GM23248 (cell line): ENCODE measurements around the gene RUNX3. TPM values are rescaled to one million over a fixed set of nuclear protein-coding genes. Genes with fewer than 3 reads are reported as not detected.

Source experiments
- DNase-seq: peaks from one replicate; pipeline ENCODE4 v3.0.0-alpha.2; 2015
- H2AFZ ChIP-seq: fragments of 200-600 bp; sonication (generic); 2 replicates; pipeline ENCODE4 v1.6.1; 2016; ENCODE audit warnings: antibody characterized with exemption
- H3F3A ChIP-seq: fragments of 200-600 bp; sonication (generic); 2 replicates; pipeline ENCODE4 v1.6.1; 2016; ENCODE audit warnings: mild to moderate bottlenecking, antibody characterized with exemption, mixed run types; ENCODE audit not compliant: insufficient read depth
- H3K27ac ChIP-seq: fragments of 200-600 bp; sonication (generic); 2 replicates; pipeline ENCODE4 v1.5.1; 2016; ENCODE audit warnings: mild to moderate bottlenecking
- H3K27me3 ChIP-seq: fragments of 200-600 bp; sonication (generic); replicated peaks from 2 replicates; pipeline ENCODE4 v1.6.1; 2016; ENCODE audit warnings: mild to moderate bottlenecking; ENCODE audit not compliant: insufficient read depth
- H3K36me3 ChIP-seq: fragments of 200-600 bp; sonication (generic); 2 replicates; pipeline ENCODE4 v1.6.1; 2016; ENCODE audit warnings: low read depth, mild to moderate bottlenecking
- H3K4me1 ChIP-seq: fragments of 200-600 bp; sonication (generic); 2 replicates; pipeline ENCODE4 v1.6.1; 2016; ENCODE audit warnings: mild to moderate bottlenecking; ENCODE audit not compliant: insufficient read depth
- H3K4me2 ChIP-seq: fragments of 200-600 bp; sonication (generic); one replicate; pipeline ENCODE4 v1.6.1; 2016; ENCODE audit warnings: mild to moderate bottlenecking; ENCODE audit not compliant: unreplicated experiment
- H3K4me3 ChIP-seq: fragments of 200-600 bp; sonication (generic); 2 replicates; pipeline ENCODE4 v1.5.1; 2016; ENCODE audit warnings: mild to moderate bottlenecking
- H3K79me2 ChIP-seq: fragments of 200-600 bp; sonication (generic); 2 replicates; pipeline ENCODE4 v1.6.1; 2016; ENCODE audit warnings: mild to moderate bottlenecking; ENCODE audit not compliant: insufficient read depth
- H3K9ac ChIP-seq: fragments of 200-600 bp; sonication (generic); 2 replicates; pipeline ENCODE4 v1.6.1; 2016; ENCODE audit warnings: mild to moderate bottlenecking
- H3K9me2 ChIP-seq: fragments of 200-600 bp; sonication (generic); 2 replicates; pipeline ENCODE4 v1.6.1; 2016; ENCODE audit warnings: mixed run types, mild to moderate bottlenecking, moderate library complexity; ENCODE audit not compliant: insufficient read depth
- H3K9me3 ChIP-seq: fragments of 200-600 bp; sonication (generic); one replicate; pipeline ENCODE4 v1.6.1; 2017; ENCODE audit warnings: low read depth
- H4K20me1 ChIP-seq: fragments of 200-600 bp; sonication (generic); 2 replicates; pipeline ENCODE4 v1.6.0; 2016; ENCODE audit not compliant: insufficient read depth
- EZH2 ChIP-seq: fragments of 200-600 bp; sonication (generic); IDR thresholded peaks from 2 replicates; pipeline ENCODE4 v1.6.1; 2018; ENCODE audit warnings: antibody characterized with exemption, mild to moderate bottlenecking; ENCODE audit not compliant: insufficient read depth, poor library complexity, severe bottlenecking
- EZH2phosphoT487 ChIP-seq: fragments of 200-600 bp; sonication (generic); IDR thresholded peaks from 2 replicates; pipeline ENCODE4 v1.6.1; 2018; ENCODE audit warnings: antibody characterized with exemption, moderate library complexity, mild to moderate bottlenecking, low read depth; ENCODE audit not compliant: insufficient read depth
- WGBS, 2 experiments: methylation state at CpG; one replicate each; pipeline ENCODE4 v1.1.6; 2015 to 2017; ENCODE audit warnings: low lambda C conversion rate in 2 of 2, low coverage in 1 of 2; ENCODE audit errors: missing lambda C conversion rate in 2 of 2; 5-methylcytosine and 5-hydroxymethylcytosine counted together
- in situ Hi-C: fragments of 300-500 bp; cut with MboI; formaldehyde crosslinking; loops from 2 replicates; pipeline ENCODE4 v1.15.0; 2020
- polyA plus RNA-seq: library from polyadenylated mRNA; unstranded; fragments of >200 nt; fragmentation: Nextera tagmentation; extraction: Ambion mirVana; gene quantifications from 2 replicates; pipeline ENCODE4 v1.2.1, GENCODE V29; 2016
- total RNA-seq: library from RNA; depleted of rRNA; stranded (reverse); fragments of >200 nt; shearing (Covaris generic); gene quantifications from 2 replicates; pipeline ENCODE4 v1.2.3, GENCODE V29; 2014

RUNX3 gene
- total and polyA plus RNA-seq, 2 experiments from 2014 or later, result 0.43 to 1.4 TPM

DNA sequence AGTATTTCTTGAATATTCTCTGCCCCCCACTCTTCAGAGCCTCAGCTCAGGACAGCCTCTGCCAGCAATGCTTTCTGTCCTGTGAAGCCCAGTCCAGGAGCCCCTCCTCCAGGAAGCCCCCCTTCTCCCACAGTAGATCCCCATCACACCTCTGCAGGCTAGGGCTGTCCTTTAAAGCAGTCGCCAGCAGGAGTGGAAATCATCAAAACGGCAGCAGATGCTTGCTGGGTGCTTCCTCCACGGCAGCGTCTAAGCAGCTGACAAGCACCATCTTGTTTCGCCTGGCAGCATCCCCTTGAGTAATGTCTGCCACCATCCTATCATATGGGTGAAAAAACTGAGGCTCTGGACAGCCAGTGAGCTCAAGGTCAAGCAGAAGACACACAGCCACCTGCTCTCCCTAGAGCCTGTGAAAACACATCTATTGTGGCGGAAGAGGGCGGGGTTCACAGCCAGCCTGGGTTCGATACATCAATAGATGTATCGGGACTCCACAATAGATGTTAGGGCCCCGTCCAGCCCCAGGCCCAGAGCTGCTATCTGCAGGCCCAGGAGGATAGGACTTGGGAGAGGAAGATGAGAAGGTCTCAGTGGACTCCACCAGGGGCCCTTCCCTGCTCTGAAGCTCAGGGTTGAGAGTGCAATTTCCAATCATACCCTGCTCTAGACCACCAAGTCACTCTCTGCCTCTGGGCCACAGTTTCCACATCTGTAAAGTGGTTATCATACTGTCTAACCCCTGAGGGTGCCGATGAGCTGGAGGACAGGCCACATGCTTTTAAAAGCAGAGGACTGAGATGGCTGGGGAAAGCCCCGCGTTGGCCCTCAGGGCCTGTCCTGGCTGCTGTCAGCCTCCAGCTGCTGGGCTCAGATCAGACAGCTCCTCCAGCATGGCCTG is 17.5 kb downstream of the RUNX3 start:
- Histone ChIP-seq H3K79me2 (no peaks in the 10 kb centered on the region), H3K4me2 (no peak overlapping the region), H3F3A (0 out of 2 replicates have a peak, but pooled peaks cover 4% of the 10 kb centered on the region), H3K9me2 (no peaks in the 10 kb centered on the region), H3K27me3 (no peaks in the 10 kb centered on the region), H2AFZ (no peak overlapping the region), H3K36me3 (no peaks in the 10 kb centered on the region), H3K9me3 (no peaks in the 10 kb centered on the region), H3K4me1 (0 out of 2 replicates have a peak, but pooled peaks cover 6% of the 10 kb centered on the region), H3K4me3 (no peak overlapping the region), H4K20me1 (no peaks in the 10 kb centered on the region), H3K27ac (no peak overlapping the region), H3K9ac (no peak overlapping the region)
- WGBS, 2 experiments, result 92 to 93% methylated on average over 13 of the region's 13 CpGs
- in situ Hi-C loops, result no loop called here
- no peak for DNase-seq
- no peak for TF ChIP-seq EZH2phosphoT487
- TF ChIP-seq EZH2, result no peak

DNA sequence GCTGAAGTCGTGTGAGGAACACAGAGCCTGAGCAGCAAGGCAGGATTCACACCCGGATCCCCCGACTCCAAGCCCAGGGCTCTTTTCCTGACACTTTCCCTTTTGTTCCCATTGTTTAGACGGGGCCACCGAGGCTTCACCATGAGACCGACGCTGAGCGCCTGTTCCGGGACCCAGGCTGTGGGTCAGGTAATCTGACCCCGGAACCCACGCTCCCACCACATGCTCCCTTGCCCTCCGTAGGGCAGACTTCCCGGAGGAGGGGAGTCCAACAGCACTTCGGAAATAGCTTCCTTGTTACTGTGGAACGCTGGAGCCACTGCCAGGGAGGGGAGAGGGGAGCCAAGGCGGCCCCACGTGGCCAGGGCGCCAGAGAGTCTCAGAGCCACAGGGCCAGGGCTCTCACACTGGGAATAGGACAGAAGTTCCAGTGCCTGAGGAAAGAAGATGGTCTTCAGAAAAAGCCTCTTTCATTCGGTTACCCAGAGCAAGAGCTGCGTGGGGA is 18.4 kb downstream of the RUNX3 start:
- Histone ChIP-seq H3K9me3 (no peaks in the 10 kb centered on the region), H3K9me2 (no peaks in the 10 kb centered on the region), H3K4me1 (0 out of 2 replicates have a peak, but pooled peaks cover 6% of the 10 kb centered on the region), H3F3A (0 out of 2 replicates have a peak, but pooled peaks cover 4% of the 10 kb centered on the region), H4K20me1 (no peaks in the 10 kb centered on the region), H3K4me3 (no peak overlapping the region), H3K79me2 (no peaks in the 10 kb centered on the region), H3K27me3 (no peaks in the 10 kb centered on the region), H2AFZ (no peak overlapping the region), H3K9ac (no peak overlapping the region), H3K36me3 (no peaks in the 10 kb centered on the region), H3K27ac (no peak overlapping the region), H3K4me2 (no peak overlapping the region)
- DNase-seq, result no peak
- WGBS, 2 experiments, result 94 to 97% methylated on average over 20 of the region's 20 CpGs
- in situ Hi-C loops, result no loop called here
- TF ChIP-seq EZH2 (no peak), EZH2phosphoT487 (no peak)

DNA sequence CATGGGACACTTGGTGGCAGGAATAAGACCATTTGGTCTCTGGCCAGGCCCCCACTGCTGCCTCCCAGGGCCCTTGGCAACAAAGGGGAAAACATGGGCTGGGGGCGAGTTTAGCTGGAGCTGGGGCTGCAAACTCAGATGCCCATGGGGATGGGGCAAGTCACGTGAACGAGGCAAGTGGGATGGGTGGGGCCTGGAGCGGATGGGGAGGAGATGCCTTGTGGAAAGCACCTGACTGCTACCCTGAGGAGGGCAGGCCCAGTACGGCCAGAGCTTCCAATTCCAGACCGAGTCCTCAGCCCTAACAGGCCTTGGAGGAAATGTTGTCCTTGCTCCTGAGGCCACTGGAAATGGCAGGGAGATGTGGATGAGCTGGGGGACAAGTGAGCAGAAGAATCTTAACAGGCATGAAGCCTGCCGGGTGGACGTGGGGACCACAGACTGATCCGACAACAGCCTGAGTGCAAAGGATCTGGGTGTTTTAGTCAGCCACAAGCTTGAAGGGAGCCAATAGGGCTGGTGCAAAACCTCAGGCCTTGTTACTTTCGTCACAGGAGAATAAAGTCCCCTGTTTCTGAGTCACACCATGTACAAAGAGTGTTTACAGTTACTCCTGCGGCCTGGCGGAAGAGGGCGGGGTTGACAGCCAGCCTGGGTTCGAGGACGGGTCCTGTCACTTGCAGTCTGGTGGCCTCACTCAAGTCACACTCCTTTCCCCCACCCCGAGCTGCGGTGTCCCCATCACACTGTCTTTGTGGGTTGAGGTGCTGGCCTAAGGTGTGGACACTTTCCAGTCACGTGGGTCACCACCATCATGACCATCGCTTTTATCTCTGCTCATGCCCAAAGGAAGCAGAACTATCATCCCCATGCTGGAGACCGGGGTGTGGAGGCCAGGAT is 19.1 kb downstream of the RUNX3 start:
- Histone ChIP-seq H3K79me2 (no peaks in the 10 kb centered on the region), H2AFZ (no peak overlapping the region), H3K4me3 (no peak overlapping the region), H3K27ac (no peak overlapping the region), H3K4me1 (0 out of 2 replicates have a peak, but pooled peaks cover 6% of the 10 kb centered on the region), H3K36me3 (no peaks in the 10 kb centered on the region), H3K9me2 (no peaks in the 10 kb centered on the region), H3K9me3 (no peaks in the 10 kb centered on the region), H3K4me2 (no peak overlapping the region), H3K9ac (no peak overlapping the region), H4K20me1 (no peaks in the 10 kb centered on the region), H3F3A (0 out of 2 replicates have a peak, but pooled peaks cover 4% of the 10 kb centered on the region), H3K27me3 (no peaks in the 10 kb centered on the region)
- in situ Hi-C loops, result no loop called here
- TF ChIP-seq EZH2phosphoT487, result no peak
- WGBS, 2 experiments, result 91 to 94% methylated on average over 20 of the region's 20 CpGs
- DNase-seq, result no peak

DNA sequence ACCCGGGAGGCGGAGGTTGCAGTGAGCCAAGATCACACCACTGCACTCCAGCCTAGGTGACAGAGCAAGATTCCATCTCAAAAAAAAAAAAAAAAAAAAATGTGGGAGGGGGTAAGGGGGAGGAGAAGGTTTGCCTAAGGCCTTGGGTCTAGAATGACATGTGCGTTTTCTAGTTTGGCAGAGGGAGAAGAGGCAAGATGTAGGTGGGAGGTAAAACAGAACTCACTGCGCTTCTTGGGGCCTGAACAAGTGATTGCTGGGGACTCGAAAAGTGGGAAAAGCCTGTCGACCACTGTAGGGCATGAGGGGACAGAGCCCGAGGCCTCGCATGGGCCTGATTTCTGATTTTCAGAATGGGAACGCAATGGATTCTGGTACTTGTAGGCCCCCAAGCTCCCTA is 19.9 kb downstream of the RUNX3 start:
- Histone ChIP-seq H3K79me2 (no peaks in the 10 kb centered on the region), H3K36me3 (no peaks in the 10 kb centered on the region), H3K4me2 (no peak overlapping the region), H4K20me1 (no peaks in the 10 kb centered on the region), H3K27ac (no peak overlapping the region), H2AFZ (no peak overlapping the region), H3K4me3 (no peak overlapping the region), H3K27me3 (no peaks in the 10 kb centered on the region), H3K9me2 (no peaks in the 10 kb centered on the region), H3K4me1 (0 out of 2 replicates have a peak, but pooled peaks cover 6% of the 10 kb centered on the region), H3K9ac (no peak overlapping the region), H3K9me3 (no peaks in the 10 kb centered on the region), H3F3A (0 out of 2 replicates have a peak, but pooled peaks cover 3% of the 10 kb centered on the region)
- DNase-seq, result no peak
- TF ChIP-seq EZH2phosphoT487 (no peak), EZH2 (no peak)
- 94 to 97% methylated on average over 8 to 9 of the region's 9 CpGs for WGBS, 2 experiments
- in situ Hi-C loops, result no loop called here
